Astrocyte (in vitro differentiated cells and primary cell): ENCODE data around the gene ATP1A2. TPM values are rescaled to one million over a fixed set of nuclear protein-coding genes. Genes with fewer than 3 reads are reported as not detected.

ENCODE experiments used
- DNase-seq: peaks from one replicate; pipeline ENCODE4 v3.0.0-alpha.2; 2010; ENCODE audit warnings: low read depth
- FAIRE-seq: peaks from 2 replicates; lab custom pipeline; 2011; peaks lifted over from hg19 to GRCh38; lab: Jason Lieb, UNC
- H2AFZ ChIP-seq: 2 replicates; pipeline ENCODE4 v1.6.0; 2012; ENCODE audit warnings: low read depth, low read length, inconsistent platforms
- H3K27ac ChIP-seq: 2 replicates; pipeline ENCODE4 v1.5.1; 2011; ENCODE audit warnings: low read depth, low read length, inconsistent platforms
- H3K27me3 ChIP-seq: 2 replicates; pipeline ENCODE4 v1.6.0; 2011; ENCODE audit warnings: low read length, inconsistent platforms; ENCODE audit not compliant: insufficient read depth
- H3K36me3 ChIP-seq: 2 replicates; pipeline ENCODE4 v1.5.1; 2011; ENCODE audit warnings: low read length, inconsistent platforms; ENCODE audit not compliant: insufficient read depth
- H3K4me1 ChIP-seq: 2 replicates; pipeline ENCODE4 v1.5.1; 2011; ENCODE audit warnings: low read length, inconsistent platforms; ENCODE audit not compliant: insufficient read depth
- H3K4me2 ChIP-seq: 2 replicates; pipeline ENCODE4 v1.6.0; 2012; ENCODE audit warnings: low read length, inconsistent platforms
- H3K4me3 ChIP-seq: 2 replicates; pipeline ENCODE4 v1.5.1; 2011; ENCODE audit warnings: low read depth, mild to moderate bottlenecking, low read length, inconsistent platforms; ENCODE audit not compliant: insufficient read depth
- H3K79me2 ChIP-seq: 2 replicates; pipeline ENCODE4 v1.6.0; 2012; ENCODE audit warnings: mild to moderate bottlenecking, low read length, inconsistent platforms; ENCODE audit not compliant: insufficient read depth
- H3K9ac ChIP-seq: 2 replicates; pipeline ENCODE4 v1.6.0; 2012; ENCODE audit warnings: mild to moderate bottlenecking, low read length, inconsistent platforms
- H3K9me3 ChIP-seq: 2 replicates; pipeline ENCODE4 v1.5.1; 2012; ENCODE audit warnings: low read depth, mild to moderate bottlenecking, low read length, inconsistent platforms; ENCODE audit not compliant: insufficient read depth
- H4K20me1 ChIP-seq: 2 replicates; pipeline ENCODE4 v1.6.0; 2012; ENCODE audit warnings: low read length, inconsistent platforms; ENCODE audit not compliant: insufficient read depth
- H3K27ac Mint-ChIP-seq: one replicate; pipeline ENCODE4 v1.8.0; 2021; ENCODE audit warnings: mild to moderate bottlenecking, mixed read lengths; ENCODE audit not compliant: unreplicated experiment
- H3K27me3 Mint-ChIP-seq: one replicate; pipeline ENCODE4 v1.8.0; 2021; ENCODE audit warnings: low read depth, mixed read lengths; ENCODE audit not compliant: unreplicated experiment
- H3K36me3 Mint-ChIP-seq: one replicate; pipeline ENCODE4 v1.8.0; 2021; ENCODE audit warnings: low read depth, mixed read lengths; ENCODE audit not compliant: unreplicated experiment
- H3K4me1 Mint-ChIP-seq: one replicate; pipeline ENCODE4 v1.8.0; 2021; ENCODE audit warnings: low read depth, mixed read lengths; ENCODE audit not compliant: unreplicated experiment
- H3K4me3 Mint-ChIP-seq: one replicate; pipeline ENCODE4 v1.8.0; 2021; ENCODE audit warnings: mild to moderate bottlenecking, moderate library complexity, mixed read lengths; ENCODE audit not compliant: unreplicated experiment
- H3K9me3 Mint-ChIP-seq: one replicate; pipeline ENCODE4 v1.8.0; 2021; ENCODE audit warnings: mild to moderate bottlenecking, mixed read lengths; ENCODE audit not compliant: unreplicated experiment
- CTCF ChIP-seq: IDR thresholded peaks from 2 replicates; pipeline ENCODE4 v1.5.1; 2011; ENCODE audit warnings: low read depth, mild to moderate bottlenecking, inconsistent platforms, low read length, moderate library complexity; ENCODE audit not compliant: insufficient read depth
- EZH2 ChIP-seq: IDR thresholded peaks from 2 replicates; pipeline ENCODE4 v1.6.1; 2012; ENCODE audit warnings: mild to moderate bottlenecking, low read length, inconsistent platforms; ENCODE audit not compliant: insufficient read depth
- total RNA-seq: library from RNA; stranded (reverse); gene quantifications from 2 replicates; pipeline ENCODE4 v1.2.1, GENCODE V29; 2021

The ATP1A2 gene
- total RNA-seq, 1 donor from 2014 or later: 2.5 TPM

GRCh38 chr1:160146107-160146506 is 30.5 kb downstream of the ATP1A2 start:
- Histone ChIP-seq H2AFZ (no peak overlapping the region), H3K27me3 (peaks cover 4% of the 10 kb centered on the region), H4K20me1 (no peaks in the 10 kb centered on the region), H3K27ac (no peak overlapping the region), H3K4me3 (no peak overlapping the region), H3K9ac (no peak overlapping the region), H3K4me1 (no peaks in the 10 kb centered on the region), H3K36me3 (no peaks in the 10 kb centered on the region), H3K9me3 (no peaks in the 10 kb centered on the region), H3K79me2 (no peaks in the 10 kb centered on the region), H3K4me2 (no peak overlapping the region)
- H3K27me3 Mint-ChIP-seq: peaks cover 8% of the 10 kb centered on the region
- no peak overlapping the region for H3K4me3 Mint-ChIP-seq
- FAIRE-seq (no peak), DNase-seq (no peak)
- no peak for TF ChIP-seq CTCF
- TF ChIP-seq EZH2: no peak
- peaks cover 3% of the 10 kb centered on the region for H3K4me1 Mint-ChIP-seq
- H3K36me3 Mint-ChIP-seq: no peaks in the 10 kb centered on the region
- H3K27ac Mint-ChIP-seq: no peak overlapping the region
- peaks cover 4% of the 10 kb centered on the region for H3K9me3 Mint-ChIP-seq

GRCh38 chr1:160148121-160148520 is 32.6 kb downstream of the ATP1A2 start:
- Histone ChIP-seq H3K4me1 (no peaks in the 10 kb centered on the region), H3K4me3 (no peak overlapping the region), H3K9me3 (no peaks in the 10 kb centered on the region), H3K27ac (no peak overlapping the region), H3K36me3 (no peaks in the 10 kb centered on the region), H3K4me2 (no peak overlapping the region), H3K27me3 (no peaks in the 10 kb centered on the region), H2AFZ (no peak overlapping the region), H3K79me2 (no peaks in the 10 kb centered on the region), H3K9ac (no peak overlapping the region), H4K20me1 (no peaks in the 10 kb centered on the region)
- no peak for DNase-seq
- Mint-ChIP-seq H3K4me1 (no peaks in the 10 kb centered on the region), H3K9me3 (no peaks in the 10 kb centered on the region), H3K27ac (no peak overlapping the region), H3K4me3 (no peak overlapping the region), H3K27me3 (peaks cover 4% of the 10 kb centered on the region), H3K36me3 (no peaks in the 10 kb centered on the region)
- TF ChIP-seq CTCF: no peak
- TF ChIP-seq EZH2: no peak
- no peak for FAIRE-seq

DNA sequence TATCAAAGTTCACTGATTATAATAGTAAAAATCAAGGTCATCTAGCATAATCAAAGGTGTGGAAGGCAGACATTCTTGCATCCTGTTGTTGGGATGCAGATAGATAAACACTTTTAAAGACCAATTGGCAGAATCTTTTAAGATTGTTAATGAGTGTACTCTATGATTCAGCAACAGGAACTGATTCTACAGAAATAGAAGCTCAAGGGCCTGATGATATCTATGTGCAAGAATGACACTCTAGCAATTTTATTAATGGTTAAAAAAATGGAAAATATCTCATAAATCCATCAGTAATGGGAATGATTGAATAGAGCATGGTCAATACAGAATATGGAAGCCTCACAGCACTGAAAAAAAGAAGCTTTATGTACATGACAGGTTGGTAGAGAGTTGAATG is 33.7 kb downstream of the ATP1A2 start:
- no peak overlapping the region for H3K4me3 Mint-ChIP-seq

More for the DNA sequence above, 33.7 kb downstream of the ATP1A2 start:
- H3K36me3 ChIP-seq: no peaks in the 10 kb centered on the region
- H3K27ac ChIP-seq: no peak overlapping the region
- Mint-ChIP-seq H3K4me1 (no peaks in the 10 kb centered on the region), H3K27ac (peak overlapping the region; percentile 23), H3K9me3 (no peaks in the 10 kb centered on the region), H3K27me3 (peaks cover 3% of the 10 kb centered on the region), H3K36me3 (no peaks in the 10 kb centered on the region)
- no peak overlapping the region for H3K9ac ChIP-seq
- H2AFZ ChIP-seq: no peak overlapping the region
- DNase-seq (no peak), FAIRE-seq (no peak)
- H3K4me3 ChIP-seq: no peak overlapping the region
- TF ChIP-seq EZH2: no peak
- no peak for TF ChIP-seq CTCF
- no peaks in the 10 kb centered on the region for H4K20me1 ChIP-seq
- H3K9me3 ChIP-seq: no peaks in the 10 kb centered on the region
- H3K79me2 ChIP-seq: no peaks in the 10 kb centered on the region
- H3K27me3 ChIP-seq: no peaks in the 10 kb centered on the region
- no peaks in the 10 kb centered on the region for H3K4me1 ChIP-seq
- no peak overlapping the region for H3K4me2 ChIP-seq
